Measurements from ENCODE around the gene FGGY. TPM values are rescaled to one million over a fixed set of nuclear protein-coding genes. Genes with fewer than 3 reads are reported as not detected.

FGGY gene
- total RNA-seq, 2 experiments from 2014 or later, result 11.9 to 13.6 TPM

DNA sequence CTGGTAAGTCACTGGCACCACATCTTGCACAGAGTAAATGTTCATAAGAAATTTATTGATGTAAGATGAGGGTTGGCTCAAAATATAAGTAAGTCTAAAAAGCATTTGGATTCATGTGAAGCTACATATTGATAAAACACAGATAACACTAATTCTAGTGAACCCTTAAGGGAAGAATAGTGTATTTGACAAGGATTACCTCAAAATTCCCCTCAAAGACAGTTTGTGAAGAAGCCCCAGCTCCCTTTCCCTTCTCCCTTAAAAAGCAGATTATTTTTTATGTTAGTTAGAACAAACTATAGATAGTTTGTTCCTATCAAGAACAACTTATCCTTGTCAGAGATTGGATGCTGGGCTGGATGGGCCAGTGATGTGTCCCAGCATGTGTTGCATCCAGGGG lies 10.7 kb downstream of the FGGY start:
- no peak overlapping the region for H3K27ac Mint-ChIP-seq
- peaks cover 10% of the 10 kb centered on the region for H3K4me1 Mint-ChIP-seq (ENCODE audit: low read depth)
- intact Hi-C loops (cut with micrococcal nuclease), result no loop called here
- peaks cover 25% of the 10 kb centered on the region for H3K36me3 Mint-ChIP-seq (ENCODE audit: low read depth)
- H3K4me3 Mint-ChIP-seq, result no peak overlapping the region
- no peaks in the 10 kb centered on the region for H3K27me3 Mint-ChIP-seq
- TF ChIP-seq, protein P1, sequence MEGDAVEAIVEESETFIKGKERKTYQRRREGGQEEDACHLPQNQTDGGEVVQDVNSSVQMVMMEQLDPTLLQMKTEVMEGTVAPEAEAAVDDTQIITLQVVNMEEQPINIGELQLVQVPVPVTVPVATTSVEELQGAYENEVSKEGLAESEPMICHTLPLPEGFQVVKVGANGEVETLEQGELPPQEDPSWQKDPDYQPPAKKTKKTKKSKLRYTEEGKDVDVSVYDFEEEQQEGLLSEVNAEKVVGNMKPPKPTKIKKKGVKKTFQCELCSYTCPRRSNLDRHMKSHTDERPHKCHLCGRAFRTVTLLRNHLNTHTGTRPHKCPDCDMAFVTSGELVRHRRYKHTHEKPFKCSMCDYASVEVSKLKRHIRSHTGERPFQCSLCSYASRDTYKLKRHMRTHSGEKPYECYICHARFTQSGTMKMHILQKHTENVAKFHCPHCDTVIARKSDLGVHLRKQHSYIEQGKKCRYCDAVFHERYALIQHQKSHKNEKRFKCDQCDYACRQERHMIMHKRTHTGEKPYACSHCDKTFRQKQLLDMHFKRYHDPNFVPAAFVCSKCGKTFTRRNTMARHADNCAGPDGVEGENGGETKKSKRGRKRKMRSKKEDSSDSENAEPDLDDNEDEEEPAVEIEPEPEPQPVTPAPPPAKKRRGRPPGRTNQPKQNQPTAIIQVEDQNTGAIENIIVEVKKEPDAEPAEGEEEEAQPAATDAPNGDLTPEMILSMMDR (IDR thresholded peaks at IDR 0.05), result no peak
- peaks cover 16% of the 10 kb centered on the region for H3K9me3 Mint-ChIP-seq
- POLR2A ChIA-PET, result interaction anchor here (2.1 kb wide), 1 partner anchor 11 kb away, joined by 6 read pairs; the partner anchor contains the start of gene FGGY
- ATAC-seq, result no peak
- DNase-seq, result no peak
- CTCF ChIA-PET, result interaction anchor here (1.3 to 1.6 kb wide), 2 partner anchors 11 to 392 kb away, joined by 3 to 4 read pairs; partner anchors contain the start of gene FGGY

GRCh38 chr1:59308839-59309238 lies 11.9 kb downstream of the FGGY start:
- intact Hi-C loops (cut with micrococcal nuclease), result no loop called here
- no peaks in the 10 kb centered on the region for H3K27me3 Mint-ChIP-seq
- POLR2A ChIA-PET, result no interaction called here
- H3K4me3 Mint-ChIP-seq, result no peak overlapping the region
- TF ChIP-seq, protein P1 (IDR thresholded peaks at IDR 0.05), result no peak
- DNase-seq (no peak), ATAC-seq (no peak)
- H3K27ac Mint-ChIP-seq, result no peak overlapping the region
- peaks cover 10% of the 10 kb centered on the region for H3K4me1 Mint-ChIP-seq (ENCODE audit: low read depth)
- peaks cover 16% of the 10 kb centered on the region for H3K9me3 Mint-ChIP-seq
- H3K36me3 Mint-ChIP-seq (ENCODE audit: low read depth), result peaks cover 21% of the 10 kb centered on the region
- CTCF ChIA-PET, result interaction anchor here (0.9 to 1.3 kb wide), 2 partner anchors 390 to 639 kb away, joined by 3 to 4 read pairs; no protein-coding TSS in a partner anchor

DNA sequence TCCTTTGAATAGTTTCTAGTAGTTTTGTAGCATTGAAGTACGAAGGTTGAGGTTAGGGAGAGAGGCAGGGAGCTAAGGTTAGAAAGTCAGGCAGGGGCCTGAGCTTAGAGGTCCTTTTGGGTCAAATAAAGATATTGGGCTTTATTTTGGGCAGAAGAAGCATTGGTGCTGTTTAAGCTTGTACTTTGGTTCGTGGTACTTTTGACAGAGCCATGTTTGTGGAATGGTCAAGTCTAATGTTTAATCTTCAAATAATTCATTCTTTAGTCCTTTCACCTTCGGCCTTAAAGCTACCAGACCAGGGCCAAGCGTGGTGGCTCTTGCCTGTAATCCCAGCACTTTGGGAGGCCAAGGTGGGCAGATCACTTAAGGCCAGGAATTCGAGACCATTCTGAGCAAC lies 12.5 kb downstream of the FGGY start:
- Mint-ChIP-seq H3K4me3 (no peak overlapping the region), H3K27ac (peak overlapping the region; percentile 23), H3K36me3 (ENCODE audit: low read depth) (peaks cover 18% of the 10 kb centered on the region), H3K4me1 (ENCODE audit: low read depth) (peaks cover 11% of the 10 kb centered on the region), H3K9me3 (peaks cover 12% of the 10 kb centered on the region), H3K27me3 (no peaks in the 10 kb centered on the region)
- intact Hi-C loops (cut with micrococcal nuclease), result no loop called here
- ATAC-seq (no peak), DNase-seq (no peak)
- TF ChIP-seq, protein P1 (IDR thresholded peaks at IDR 0.05), result no peak
- ChIA-PET CTCF (interaction anchor here (0.9 to 1.3 kb wide), 2 partner anchors 10 to 638 kb away, joined by 3 to 4 read pairs; no protein-coding TSS in a partner anchor), POLR2A (no interaction called here)

GRCh38 chr1:59309795-59310548 lies 13.1 kb downstream of the FGGY start:
- no peaks in the 10 kb centered on the region for H3K27me3 Mint-ChIP-seq
- peaks cover 17% of the 10 kb centered on the region for H3K4me1 Mint-ChIP-seq (ENCODE audit: low read depth)
- POLR2A ChIA-PET, result no interaction called here
- peaks cover 13% of the 10 kb centered on the region for H3K36me3 Mint-ChIP-seq (ENCODE audit: low read depth)
- intact Hi-C loops (cut with micrococcal nuclease), result no loop called here
- H3K27ac Mint-ChIP-seq, result no peak overlapping the region
- DNase-seq (no peak), ATAC-seq (no peak)
- H3K4me3 Mint-ChIP-seq, result no peak overlapping the region
- CTCF ChIA-PET, result interaction anchor here (1.3 kb wide), 1 partner anchor 9 kb away, joined by 3 read pairs; no protein-coding TSS in a partner anchor
- TF ChIP-seq, protein P1 (IDR thresholded peaks at IDR 0.05), result no peak
- H3K9me3 Mint-ChIP-seq, result peaks cover 7% of the 10 kb centered on the region
